Thyroid gland (tissue), 4 donors: ENCODE measurements around the gene FAM43A.

Experiments used
- CTCF ChIP-seq, 6 experiments: fragments of 200-600 bp in 3 of 6; fragments of 450-650 bp in 3 of 6; sonication (generic) in 3 of 6; IDR thresholded peaks; one replicate each; pipeline ENCODE4 v1.5.1; 2016 to 2019; ENCODE audit warnings: antibody characterized with exemption in 6 of 6, mild to moderate bottlenecking in 2 of 6, inconsistent platforms in 1 of 6, moderate library complexity in 1 of 6
- POLR2A ChIP-seq, 2 donors: fragments of 450-650 bp; IDR thresholded peaks; one replicate each; pipeline ENCODE4 v1.6.1; 2017; ENCODE audit warnings: antibody characterized with exemption in 2 of 2, mild to moderate bottlenecking in 2 of 2, moderate library complexity in 1 of 2

GRCh38 chr3:194731506-194732073 is 45.9 kb downstream of the FAM43A start:
- TF ChIP-seq CTCF (IDR thresholded peaks at IDR 0.05) (no peak), POLR2A (IDR thresholded peaks at IDR 0.05) (no peak)
